HG02623 (cell line): Measurements from ENCODE around the gene PMF1.

Experiments used
- ATAC-seq: cut with Tn5 transposase; IDR thresholded peaks from one replicate; pipeline ENCODE4 v1.9.1; 2021; ENCODE audit warnings: moderate library complexity; ENCODE audit not compliant: unreplicated experiment

The PMF1 gene

GRCh38 chr1:156262461-156263287 is 49.9 kb downstream of the PMF1 start:
- no peak for ATAC-seq

GRCh38 chr1:156263288-156263655 is 50.5 kb downstream of the PMF1 start:
- ATAC-seq, result no peak

- no peak for ATAC-seq
These were observed 53.2 kb downstream of the PMF1 start for GRCh38 chr1:156266051-156266450.

GRCh38 chr1:156268336-156268735 is 55.5 kb downstream of the PMF1 start:
- no peak for ATAC-seq

GRCh38 chr1:156270314-156270713 is 57.5 kb downstream of the PMF1 start:
- no peak for ATAC-seq

GRCh38 chr1:156276532-156276931 is 63.7 kb downstream of the PMF1 start:
- no peak for ATAC-seq

GRCh38 chr1:156276966-156277381 is 64.2 kb downstream of the PMF1 start:
- no peak for ATAC-seq

GRCh38 chr1:156279837-156280236 is 67.0 kb downstream of the PMF1 start:
- no peak for ATAC-seq

- peak; percentile 31 for ATAC-seq
These were observed 68.5 kb downstream of the PMF1 start for GRCh38 chr1:156281281-156281680.

GRCh38 chr1:156281693-156282478 is 69.1 kb downstream of the PMF1 start:
- no peak for ATAC-seq

GRCh38 chr1:156282479-156283222 is 69.8 kb downstream of the PMF1 start, which contains the start of gene SMG5:
TSS of gene SMG5 (minus strand) at chr1:156282825. CDS start at chr1:156282680, 145 bp downstream.
- peak; percentile 77 for ATAC-seq

- no peak for ATAC-seq
These were observed 70.7 kb downstream of the PMF1 start for GRCh38 chr1:156283521-156283920.

- ATAC-seq, result no peak
These were observed 71.3 kb downstream of the PMF1 start, which contains the start of gene TMEM79 for GRCh38 chr1:156284112-156284511. TSS of gene TMEM79 (plus strand) at chr1:156284325. CDS start at chr1:156285227, 902 bp downstream.

GRCh38 chr1:156284757-156285156 is 72.0 kb downstream of the PMF1 start:
- no peak for ATAC-seq

GRCh38 chr1:156285437-156285836 is 72.6 kb downstream of the PMF1 start:
- ATAC-seq, result no peak

- no peak for ATAC-seq
These were observed 73.3 kb downstream of the PMF1 start for GRCh38 chr1:156286061-156286460.
